ENCODE measurements around the gene HAL.
A peak's percentile ranks its signal among the peaks of the same experiment; 100 is the strongest.

Gene HAL

GRCh38 chr12:95942524-95943329 is 53.4 kb downstream of the HAL start, which contains the start of gene CCDC38:
Gene CCDC38, minus strand, starts transcription at chr12:95942614. Its CDS starts 6,105 bp downstream, at chr12:95936509.
- peak in 52 of 58 donors; percentile 26 to 82 (median 56) for DNase-seq

- peak in 6 of 58 donors; percentile 18 to 65 (median 22) for DNase-seq
These were observed 54.0 kb downstream of the HAL start for GRCh38 chr12:95942101-95942523.

GRCh38 chr12:95940514-95940913 is 55.6 kb downstream of the HAL start:
- DNase-seq = no peak
